Body of pancreas (tissue), 4 donors: ENCODE results near the gene HMCN2. TPM values are rescaled to one million over a fixed set of nuclear protein-coding genes. Genes with fewer than 3 reads are reported as not detected.

Experiments used
- ATAC-seq: fragments of 150-250 bp; one replicate; pipeline ENCODE4 v1.9.1; 2016
- DNase-seq, 4 donors: peaks; one replicate each; pipeline ENCODE4 v3.0.0-alpha.2; 2019
- H3K27ac ChIP-seq, 4 donors: fragments of 200-600 bp; sonication (generic); 1 replicate in 3 of 4; 2 replicates in 1 of 4; pipeline versions ENCODE4 v1.5.1 to v1.6.1; 2016 to 2019; ENCODE audit warnings: mild to moderate bottlenecking in 1 of 4, mixed read lengths in 1 of 4, moderate library complexity in 1 of 4
- H3K27me3 ChIP-seq, 2 donors: fragments of 200-600 bp; sonication (generic); one replicate each; pipeline ENCODE4 v1.6.0; 2016; ENCODE audit warnings: mild to moderate bottlenecking in 1 of 2
- H3K36me3 ChIP-seq, 2 donors: fragments of 200-600 bp; sonication (generic); replicated peaks in 1 of 2; 2 replicates each; pipeline ENCODE4 v1.5.1; 2016; ENCODE audit warnings: low read depth in 2 of 2; ENCODE audit not compliant: insufficient read depth in 1 of 2
- H3K4me1 ChIP-seq: fragments of 200-600 bp; sonication (generic); one replicate; pipeline ENCODE4 v1.6.0; 2016
- H3K4me3 ChIP-seq, 2 donors: fragments of 200-600 bp; sonication (generic); 1 replicate in 1 of 2; 2 replicates in 1 of 2; pipeline ENCODE4 v1.5.1; 2016 to 2019
- H3K9me3 ChIP-seq, 3 donors: fragments of 200-600 bp; sonication (generic); 1 replicate in 2 of 3; 2 replicates in 1 of 3; pipeline ENCODE4 v1.5.1; 2016
- POLR2A ChIP-seq, 3 donors: fragments of 450-650 bp; IDR thresholded peaks; one replicate each; pipeline ENCODE4 v1.6.1; 2016; ENCODE audit warnings: antibody characterized with exemption in 3 of 3, mild to moderate bottlenecking in 2 of 3
- WGBS, 2 donors: methylation state at CpG; one replicate each; pipeline ENCODE4 v1.1.5; 2017; 5-methylcytosine and 5-hydroxymethylcytosine counted together
- intact Hi-C: fragments of 100-400 bp; cut with DNase I; formaldehyde crosslinking; loops from one replicate; pipeline ENCODE4 v1.15.1; 2023
- total RNA-seq, 2 donors: library from RNA; depleted of rRNA; stranded (reverse); fragments of >200 nt; gene quantifications; one replicate each; pipeline ENCODE4 v1.1.0, GENCODE V29; 2016
- TF ChIP-seq, protein P1 (sequence below), 7 experiments: fragments of 450-650 bp in 4 of 7; fragments of 200-600 bp in 3 of 7; sonication (generic) in 3 of 7; IDR thresholded peaks; one replicate each; pipeline ENCODE4 v1.5.1; 2016 to 2019; ENCODE audit warnings: antibody characterized with exemption in 7 of 7

The HMCN2 gene
- total RNA-seq, 2 donors from 2014 or later: 0.78 to 3.6 TPM

DNA sequence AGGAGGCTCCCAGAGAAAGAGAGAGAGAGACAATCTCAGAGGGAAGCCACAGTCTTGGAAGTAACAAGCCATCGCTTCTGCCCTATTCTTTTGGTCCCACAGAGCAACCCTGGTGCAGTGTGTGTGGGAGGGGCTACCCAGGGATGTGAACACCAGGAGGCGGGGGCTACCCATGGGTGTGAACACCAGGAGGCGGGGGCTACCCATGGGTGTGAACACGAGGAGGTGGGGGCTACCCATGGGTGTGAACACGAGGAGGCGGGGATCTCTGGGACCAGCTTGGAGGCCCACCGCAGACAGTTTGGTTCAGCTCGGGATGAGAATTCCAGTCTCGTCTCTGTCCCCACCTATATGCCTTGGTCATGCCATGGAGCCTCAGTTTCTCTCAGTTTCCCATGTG lies 44.9 kb downstream of the HMCN2 start:
- Histone ChIP-seq H3K4me1 (no peaks in the 10 kb centered on the region), H3K9me3 (no peaks in the 10 kb centered on the region), H3K27me3 (no peaks in the 10 kb centered on the region), H3K4me3 (no peak overlapping the region), H3K27ac (no peak overlapping the region), H3K36me3 (no peaks in the 10 kb centered on the region)
- 85 to 100% methylated on average over 3 to 9 of the region's 9 CpGs for WGBS, 2 donors
- DNase-seq: no peak
- intact Hi-C loops: no loop called here
- TF ChIP-seq POLR2A (IDR thresholded peaks at IDR 0.05): no peak
- TF ChIP-seq, protein P1, sequence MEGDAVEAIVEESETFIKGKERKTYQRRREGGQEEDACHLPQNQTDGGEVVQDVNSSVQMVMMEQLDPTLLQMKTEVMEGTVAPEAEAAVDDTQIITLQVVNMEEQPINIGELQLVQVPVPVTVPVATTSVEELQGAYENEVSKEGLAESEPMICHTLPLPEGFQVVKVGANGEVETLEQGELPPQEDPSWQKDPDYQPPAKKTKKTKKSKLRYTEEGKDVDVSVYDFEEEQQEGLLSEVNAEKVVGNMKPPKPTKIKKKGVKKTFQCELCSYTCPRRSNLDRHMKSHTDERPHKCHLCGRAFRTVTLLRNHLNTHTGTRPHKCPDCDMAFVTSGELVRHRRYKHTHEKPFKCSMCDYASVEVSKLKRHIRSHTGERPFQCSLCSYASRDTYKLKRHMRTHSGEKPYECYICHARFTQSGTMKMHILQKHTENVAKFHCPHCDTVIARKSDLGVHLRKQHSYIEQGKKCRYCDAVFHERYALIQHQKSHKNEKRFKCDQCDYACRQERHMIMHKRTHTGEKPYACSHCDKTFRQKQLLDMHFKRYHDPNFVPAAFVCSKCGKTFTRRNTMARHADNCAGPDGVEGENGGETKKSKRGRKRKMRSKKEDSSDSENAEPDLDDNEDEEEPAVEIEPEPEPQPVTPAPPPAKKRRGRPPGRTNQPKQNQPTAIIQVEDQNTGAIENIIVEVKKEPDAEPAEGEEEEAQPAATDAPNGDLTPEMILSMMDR (IDR thresholded peaks at IDR 0.05): no peak
- no peak for ATAC-seq

DNA sequence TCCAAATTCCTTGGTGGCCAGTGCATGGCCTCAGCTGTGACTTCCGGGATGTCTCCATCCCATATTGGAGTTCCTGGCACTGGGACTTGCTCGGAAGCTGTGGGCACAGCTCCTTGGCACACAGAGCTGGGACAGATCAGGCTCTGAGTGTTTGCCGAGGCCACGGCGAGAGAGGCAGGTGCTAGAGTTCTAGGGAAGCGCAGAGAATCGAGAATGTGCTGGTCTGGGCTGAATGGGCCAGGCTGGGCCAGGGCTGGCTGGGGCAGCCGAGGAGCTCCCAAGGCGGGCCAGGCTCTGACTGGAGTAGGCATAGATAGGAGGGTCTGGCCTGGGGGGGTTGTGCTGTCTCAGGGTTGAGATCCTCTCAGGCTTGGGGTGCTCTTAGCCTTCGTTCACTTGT lies 45.4 kb downstream of the HMCN2 start:
- Histone ChIP-seq H3K27ac (no peak overlapping the region), H3K4me3 (no peak overlapping the region), H3K9me3 (no peaks in the 10 kb centered on the region), H3K4me1 (no peaks in the 10 kb centered on the region), H3K27me3 (no peaks in the 10 kb centered on the region), H3K36me3 (no peaks in the 10 kb centered on the region)
- 73 to 87% methylated on average over 8 to 10 of the region's 10 CpGs for WGBS, 2 donors
- DNase-seq (no peak), ATAC-seq (no peak)
- TF ChIP-seq POLR2A (IDR thresholded peaks at IDR 0.05): no peak
- TF ChIP-seq, protein P1 (IDR thresholded peaks at IDR 0.05): no peak
- intact Hi-C loops: no loop called here

DNA sequence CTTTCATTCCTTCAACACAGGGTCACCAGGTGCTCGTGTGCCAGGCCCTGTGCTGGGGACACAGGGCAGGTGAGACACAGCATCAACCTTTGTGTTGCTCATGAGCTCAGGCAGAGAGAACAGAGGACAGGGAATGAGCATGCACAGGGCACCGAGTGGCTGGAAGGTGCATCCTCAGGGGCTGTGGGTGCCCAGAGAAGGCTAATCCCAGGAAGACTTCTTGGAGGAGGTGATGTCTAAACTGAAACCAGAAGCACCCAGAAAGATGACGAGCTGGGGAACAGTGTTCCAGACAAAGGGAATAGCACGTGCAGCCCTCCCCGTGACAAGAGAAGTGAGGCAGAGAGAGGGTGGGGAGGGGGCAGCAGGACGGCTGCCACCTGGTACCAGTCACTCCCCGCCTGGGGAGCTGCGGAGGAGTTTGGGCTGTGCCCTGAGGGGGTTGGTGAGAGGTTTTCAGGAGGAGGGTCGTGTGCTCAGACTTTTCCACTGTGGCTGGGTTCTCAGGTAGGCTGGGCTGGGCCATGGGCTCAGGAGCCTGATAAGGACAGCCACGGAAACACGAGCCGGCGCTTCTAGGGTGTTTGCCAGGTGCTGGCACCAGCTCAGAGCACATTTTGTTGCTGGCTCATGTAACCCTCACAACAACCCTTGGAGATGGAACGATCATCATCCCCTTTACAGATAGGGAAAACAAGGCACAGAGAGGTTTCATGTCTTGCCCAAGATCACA lies 46.0 kb downstream of the HMCN2 start:
- TF ChIP-seq, protein P1 (IDR thresholded peaks at IDR 0.05): no peak
- TF ChIP-seq POLR2A (IDR thresholded peaks at IDR 0.05): no peak
- Histone ChIP-seq H3K36me3 (no peaks in the 10 kb centered on the region), H3K4me3 (no peak overlapping the region), H3K9me3 (no peaks in the 10 kb centered on the region), H3K4me1 (no peaks in the 10 kb centered on the region), H3K27ac (no peak overlapping the region), H3K27me3 (no peaks in the 10 kb centered on the region)
- intact Hi-C loops: no loop called here
- 55 to 62% methylated on average over 13 to 14 of the region's 14 CpGs for WGBS, 2 donors
- ATAC-seq: no peak
- DNase-seq: no peak

DNA sequence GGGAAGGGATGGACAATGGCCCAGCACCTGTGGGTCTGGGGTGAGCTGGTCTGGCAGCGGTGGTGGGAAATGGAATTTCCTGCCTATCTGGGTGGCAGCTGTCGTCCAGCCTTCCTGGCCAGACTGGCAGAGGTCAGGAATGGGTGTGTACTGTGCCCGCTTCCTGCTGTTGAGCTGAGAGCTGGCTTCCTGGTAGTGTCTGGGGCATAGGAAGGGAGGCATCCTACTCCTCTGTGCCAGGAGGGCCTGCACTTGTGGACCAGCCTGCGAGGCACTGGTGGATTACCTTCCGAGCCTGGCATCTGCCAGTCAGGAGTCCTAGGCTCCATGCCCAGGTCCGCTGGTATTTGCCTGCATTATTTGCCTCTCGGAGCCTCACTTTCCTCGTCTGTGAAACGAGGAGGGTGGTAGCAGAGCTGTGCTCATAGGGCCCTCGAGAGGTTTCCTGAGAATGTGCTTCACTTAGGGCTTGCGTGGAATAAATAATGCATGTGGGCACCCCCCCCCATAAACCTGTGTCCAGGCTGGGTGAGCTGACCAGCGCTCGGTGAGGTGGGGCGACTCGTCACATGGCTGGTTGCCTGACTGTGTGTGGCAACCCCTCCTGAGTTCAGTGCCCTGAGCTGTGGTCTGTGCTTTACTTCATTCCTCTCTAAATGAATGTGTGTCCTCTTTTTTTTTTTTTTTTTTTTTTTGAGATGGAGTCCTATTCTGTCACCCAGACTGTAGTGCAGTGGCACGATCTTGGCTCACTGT lies 47.7 kb downstream of the HMCN2 start:
- H3K36me3 ChIP-seq: no peaks in the 10 kb centered on the region
- no peaks in the 10 kb centered on the region for H3K27me3 ChIP-seq
- DNase-seq (no peak), ATAC-seq (no peak)
- intact Hi-C loops: no loop called here
- no peaks in the 10 kb centered on the region for H3K4me1 ChIP-seq
- TF ChIP-seq POLR2A (IDR thresholded peaks at IDR 0.05): no peak
- TF ChIP-seq, protein P1 (IDR thresholded peaks at IDR 0.05): no peak
- H3K27ac ChIP-seq: no peak overlapping the region
- no peak overlapping the region for H3K4me3 ChIP-seq
- 69 to 81% methylated on average over 10 to 16 of the region's 16 CpGs for WGBS, 2 donors
- no peaks in the 10 kb centered on the region for H3K9me3 ChIP-seq
